Left renal pelvis (tissue), 4 donors: ENCODE measurements around the gene THADA. TPM values are rescaled to one million over a fixed set of nuclear protein-coding genes. Genes with fewer than 3 reads are reported as not detected.
"Not testable (repeated sequence)": the region's sequence is repeated elsewhere in the genome, so short reads cannot be mapped to it uniquely, and the experiment has no call there.

Experiments used
- DNase-seq, 4 donors: peaks; one replicate each; pipeline ENCODE4 v3.0.0-alpha.2; 2013; ENCODE audit warnings: low read depth in 4 of 4, low spot score in 3 of 4
- polyA plus RNA-seq, 4 donors: library from polyadenylated mRNA; unstranded; fragments of 120-200 nt; gene quantifications; one replicate each; pipeline ENCODE4 v1.2.1, GENCODE V29; 2013; ENCODE audit not compliant: insufficient read length in 4 of 4

Gene THADA
- polyA plus RNA-seq, 4 donors, result 19.9 to 38.6 (median 33.6) TPM

DNA sequence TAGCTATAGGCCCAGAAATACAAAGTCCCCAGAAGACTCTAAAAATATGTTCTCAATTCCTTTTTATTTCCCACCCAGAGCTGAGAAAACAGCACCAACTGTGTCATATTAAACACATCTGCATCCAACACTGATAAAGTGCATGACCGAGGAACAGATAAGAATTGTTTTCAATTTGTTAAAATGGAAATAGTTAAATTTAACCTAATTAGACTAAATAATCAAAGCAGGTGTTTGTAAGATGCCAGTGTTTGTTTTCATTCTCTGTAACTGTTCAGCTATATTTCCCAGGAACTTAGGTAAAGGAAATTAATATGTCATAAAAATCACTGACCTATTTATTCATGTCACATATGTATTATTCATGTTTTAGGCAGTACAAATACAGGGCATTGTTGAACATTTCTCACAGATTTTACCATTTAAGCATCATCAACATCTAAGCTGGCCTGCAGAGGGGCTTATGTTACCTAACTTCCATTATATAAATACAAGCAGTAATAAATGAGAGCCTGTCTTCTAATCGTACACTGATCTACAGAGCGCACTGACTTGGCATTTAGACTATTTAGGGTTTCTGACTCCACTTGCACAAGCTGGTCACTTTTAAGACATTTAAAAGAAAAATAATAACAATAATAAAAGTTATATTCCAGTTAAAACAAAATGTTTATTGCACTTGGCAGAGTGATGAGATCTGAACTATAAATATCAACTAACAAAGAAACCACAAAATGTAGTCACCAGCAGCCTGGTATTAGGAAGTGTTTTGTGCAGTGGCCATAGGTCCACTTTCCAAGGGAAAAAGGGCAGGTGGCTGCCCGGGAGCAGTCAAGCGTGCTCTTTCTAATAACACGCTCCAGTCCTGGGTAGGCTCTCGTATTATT, 282.8 kb downstream of the THADA start:
- DNase-seq, result no peak

- no peak for DNase-seq
Observed at GRCh38 chr2:43311276-43311675, 284.6 kb downstream of the THADA start.

- DNase-seq, result no peak
Observed at GRCh38 chr2:43309935-43310334, 285.9 kb downstream of the THADA start.

DNA sequence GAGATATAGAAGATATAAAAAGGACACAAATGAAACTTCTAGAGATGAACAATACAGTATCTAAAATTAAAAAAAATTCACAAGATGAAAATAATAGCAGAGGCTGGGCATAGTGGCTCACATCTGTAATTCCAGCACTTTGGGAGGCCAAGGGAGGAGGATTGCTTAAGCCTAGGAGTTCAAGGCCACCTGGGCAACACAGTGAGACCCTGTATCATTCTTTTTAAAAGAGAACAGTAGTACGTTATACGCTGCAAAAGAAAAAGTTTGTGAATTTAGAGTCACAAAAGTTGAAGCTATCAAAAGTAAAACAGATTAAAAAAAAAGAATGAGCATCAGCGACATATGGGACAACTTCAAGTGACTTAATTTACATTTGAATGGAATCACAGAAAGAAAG, 287.9 kb downstream of the THADA start:
- DNase-seq, result no peak

DNA sequence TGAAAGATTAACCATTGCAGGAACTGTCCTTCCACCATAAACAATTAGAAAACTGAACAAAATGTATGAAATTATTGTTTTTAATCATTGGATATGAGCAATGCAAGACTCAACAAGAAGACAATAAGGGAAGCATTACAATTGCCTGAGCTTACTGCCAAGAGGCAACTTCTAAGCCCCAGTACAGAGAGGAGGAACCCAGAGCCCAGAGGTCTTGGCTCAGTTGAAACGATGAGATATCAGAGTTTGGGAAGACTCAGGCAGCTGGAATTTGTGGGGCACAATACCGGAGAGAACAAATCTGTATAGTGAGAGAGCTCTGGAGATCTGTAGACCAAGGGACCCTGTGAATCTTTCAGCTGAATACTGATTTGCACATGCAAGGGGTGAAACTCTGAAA, 288.8 kb downstream of the THADA start:
- DNase-seq, result no peak

DNA sequence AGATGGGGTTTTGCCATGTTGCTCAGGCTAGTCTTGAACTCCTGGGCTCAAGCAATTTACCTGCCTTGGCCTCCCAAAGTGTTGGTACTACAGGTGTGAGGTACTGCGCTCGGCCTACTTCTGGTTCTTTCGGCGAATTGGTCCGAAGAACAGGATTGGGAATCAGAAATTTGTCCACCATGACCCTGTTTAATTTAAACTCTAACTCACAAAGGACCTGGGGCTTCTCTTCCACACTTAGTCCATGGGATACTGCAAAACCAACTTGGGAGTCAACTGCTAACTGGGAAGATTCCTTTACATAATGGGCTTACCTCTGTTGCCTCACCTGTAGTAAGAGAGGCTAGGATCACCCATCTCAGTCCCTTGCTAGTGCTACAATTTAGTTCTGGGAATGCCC, 289.6 kb downstream of the THADA start:
- no peak for DNase-seq

- no peak for DNase-seq
Observed at GRCh38 chr2:43305517-43305916, 290.3 kb downstream of the THADA start.

GRCh38 chr2:43305012-43305411, 290.8 kb downstream of the THADA start:
- no peak for DNase-seq

GRCh38 chr2:43303889-43304288, 291.9 kb downstream of the THADA start:
- no peak for DNase-seq

GRCh38 chr2:43302961-43303494, 292.8 kb downstream of the THADA start:
- no peak for DNase-seq

DNA sequence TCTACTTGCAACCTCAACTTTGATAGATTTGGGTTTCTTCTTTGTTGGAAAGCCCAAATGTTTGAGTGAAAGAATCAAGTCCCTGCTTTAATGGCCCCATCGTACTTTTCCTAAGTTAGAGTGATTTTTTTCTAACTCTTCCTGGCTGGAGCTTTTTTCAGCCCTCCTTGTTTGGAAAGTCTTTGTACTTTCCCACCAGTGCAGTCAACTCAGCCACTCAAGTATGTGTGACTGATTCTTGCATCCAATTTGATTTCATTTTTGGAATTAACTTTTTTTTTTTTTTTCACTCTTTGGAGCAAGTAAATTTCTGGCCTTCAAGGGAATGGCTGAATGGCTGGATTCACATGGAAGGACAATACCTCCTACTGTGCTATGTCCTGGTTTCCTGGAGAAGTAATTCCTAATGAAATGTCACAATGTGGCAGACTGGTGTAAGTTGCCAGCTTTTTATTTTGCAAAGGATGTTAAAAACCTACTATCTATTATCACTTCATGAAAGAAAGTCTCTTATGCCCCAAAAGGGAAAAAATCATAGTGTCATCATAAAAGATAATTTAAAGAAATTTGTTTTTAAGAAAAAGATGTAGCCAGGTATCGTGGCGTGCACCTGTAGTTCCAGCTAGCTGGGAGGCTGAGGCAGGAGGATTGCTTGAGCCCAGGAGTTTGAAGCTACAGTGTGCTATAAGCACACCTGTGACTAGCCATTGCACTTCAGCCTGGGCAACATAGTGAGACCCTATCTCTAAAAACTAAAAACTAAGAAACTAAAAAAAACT, 293.5 kb downstream of the THADA start:
- no peak for DNase-seq

- no peak for DNase-seq
Observed at GRCh38 chr2:43300781-43301583, 294.9 kb downstream of the THADA start.

GRCh38 chr2:43300222-43300621, 295.6 kb downstream of the THADA start:
- DNase-seq, result no peak

GRCh38 chr2:43298500-43298899, 297.3 kb downstream of the THADA start:
- DNase-seq, result no peak

DNA sequence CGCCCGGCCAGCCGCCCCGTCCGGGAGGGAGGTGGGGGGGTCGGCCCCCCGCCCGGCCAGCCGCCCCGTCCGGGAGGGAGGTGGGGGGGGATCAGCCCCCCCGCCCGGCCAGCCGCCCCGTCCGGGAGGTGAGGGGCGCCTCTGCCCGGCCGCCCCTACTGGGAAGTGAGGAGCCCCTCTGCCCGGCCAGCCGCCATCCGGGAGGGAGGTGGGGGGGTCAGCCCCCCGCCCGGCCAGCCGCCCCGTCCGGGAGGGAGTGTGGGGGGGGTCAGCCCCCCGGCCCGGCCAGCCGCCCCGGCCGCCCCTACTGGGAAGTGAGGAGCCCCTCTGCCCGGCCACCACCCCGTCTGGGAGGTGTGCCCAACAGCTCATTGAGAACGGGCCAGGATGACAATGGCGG, 298.1 kb downstream of the THADA start:
- not testable (repeated sequence) for DNase-seq

DNA sequence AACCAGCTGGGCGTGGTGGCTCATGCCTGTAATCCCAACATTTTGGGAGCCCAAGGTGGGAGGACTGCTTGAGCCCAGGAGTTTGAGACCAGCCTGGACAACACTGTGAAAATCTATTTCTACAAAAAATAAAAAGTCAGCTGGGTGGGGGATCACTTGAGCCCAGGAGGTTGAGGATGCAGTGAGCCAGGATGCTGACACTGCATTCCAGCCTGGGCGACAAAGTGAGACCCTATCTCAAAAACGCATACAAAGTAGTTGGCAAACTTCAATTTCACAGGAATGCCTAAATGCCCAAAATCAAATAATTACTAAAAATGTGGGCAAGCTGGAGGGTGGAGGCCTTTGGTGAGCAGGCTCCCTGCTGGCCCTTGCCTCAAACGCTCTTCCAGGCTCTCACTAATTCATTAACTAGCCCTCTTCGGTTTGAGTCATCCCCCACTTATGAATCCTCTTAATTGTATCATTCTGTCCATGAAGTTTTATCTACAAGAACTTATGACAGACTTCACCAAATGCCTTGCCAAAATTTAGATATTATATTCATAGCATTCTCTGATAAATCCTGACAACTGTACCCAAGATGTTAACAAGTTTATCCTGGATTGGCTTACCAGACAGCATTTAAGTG, 300.8 kb downstream of the THADA start:
- DNase-seq, result no peak

DNA sequence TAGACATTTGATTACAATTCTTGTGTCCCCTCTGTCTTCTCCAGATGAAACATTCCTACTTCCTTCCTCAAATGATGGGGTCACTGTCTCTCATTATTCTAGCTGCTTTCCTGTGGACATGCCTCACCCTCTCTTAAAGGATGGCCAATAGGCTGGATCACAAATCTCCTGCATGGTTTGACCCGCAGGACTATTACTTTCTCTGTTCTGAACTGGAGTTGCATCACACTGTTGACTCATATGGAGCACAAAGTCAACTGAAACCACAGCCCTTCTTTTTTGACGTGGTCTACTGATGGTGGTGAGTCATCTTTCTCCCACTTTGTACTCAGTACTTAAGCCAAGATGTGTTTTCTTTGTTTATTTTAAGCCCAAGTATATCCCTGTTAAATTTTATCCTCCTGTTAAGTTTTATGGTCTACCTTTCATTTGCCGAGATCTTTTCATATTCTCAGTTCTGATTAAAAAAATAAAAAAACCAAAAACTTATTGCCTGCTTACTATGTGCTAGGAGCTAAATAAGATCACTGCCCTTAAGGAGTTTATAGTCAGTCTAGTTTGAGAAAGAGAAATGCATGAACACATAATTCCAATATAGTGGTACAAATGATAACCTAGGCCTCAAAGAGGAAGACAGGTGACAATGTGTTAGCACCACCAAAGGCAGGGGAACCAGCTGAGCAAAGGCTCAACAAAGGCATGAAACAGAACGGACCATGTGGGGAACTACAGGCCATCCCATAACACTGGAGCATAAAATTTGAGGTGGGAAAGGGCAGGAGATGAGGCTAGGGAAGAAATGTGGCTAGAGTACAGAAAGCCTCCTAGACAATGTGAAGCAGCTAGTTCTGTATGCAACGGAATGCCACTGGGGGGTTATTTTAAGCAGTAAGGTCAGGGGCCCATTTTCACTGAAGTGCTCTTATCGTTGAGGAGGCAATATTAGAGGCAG, 301.8 kb downstream of the THADA start:
- no peak for DNase-seq

DNA sequence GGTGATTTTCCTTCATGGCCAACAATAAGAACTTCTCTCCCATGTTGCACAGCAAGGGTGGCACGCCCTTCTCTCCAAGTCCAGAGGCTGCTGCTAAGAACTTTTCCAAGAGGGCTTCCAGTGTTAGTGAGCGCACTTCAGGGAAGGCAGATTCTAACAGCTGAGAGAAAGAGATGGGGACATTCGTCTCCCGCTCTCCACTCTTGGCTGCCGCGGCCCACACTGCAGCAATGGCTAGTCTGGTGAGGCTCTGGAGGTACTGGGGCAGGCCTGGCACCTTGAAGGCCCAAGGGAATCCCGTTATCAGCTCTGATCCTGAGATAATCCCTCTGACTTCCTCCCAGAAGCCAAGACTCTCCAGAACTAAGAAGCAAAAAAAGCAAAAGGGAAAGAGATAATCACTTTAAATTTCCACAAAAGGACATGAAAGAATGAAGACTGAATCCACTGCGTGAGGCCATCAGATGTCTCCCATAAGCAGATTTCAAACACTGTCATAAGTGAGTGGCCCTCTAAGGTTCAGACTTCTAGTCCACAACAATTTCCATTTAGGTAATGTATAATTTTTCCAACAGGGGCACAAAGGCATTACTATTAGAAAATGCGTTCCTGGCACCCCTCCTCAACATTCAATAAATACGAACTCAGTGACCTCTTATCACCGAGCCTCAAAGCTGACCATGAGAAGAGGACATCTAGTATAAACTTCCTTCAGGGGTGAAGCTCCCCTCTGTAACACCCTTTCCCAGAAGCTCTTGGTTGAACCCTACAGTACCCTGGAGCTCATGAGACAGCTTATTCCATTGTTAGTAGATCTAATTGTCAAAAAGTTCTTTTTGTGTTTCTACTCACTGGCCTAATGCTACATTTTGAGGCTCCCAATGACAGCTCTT, 302.7 kb downstream of the THADA start:
- DNase-seq, result no peak
